Hematopoietic multipotent progenitor cell treated with erythropoietin and hydrocortisone succinate and interleukin-3 and kit ligand, for 4 days (in vitro differentiated cells): ENCODE results near the gene NOTCH3.

ENCODE experiments used
- DNase-seq: peaks from one replicate; pipeline ENCODE4 v3.0.0-alpha.2; 2015

The NOTCH3 gene

DNA sequence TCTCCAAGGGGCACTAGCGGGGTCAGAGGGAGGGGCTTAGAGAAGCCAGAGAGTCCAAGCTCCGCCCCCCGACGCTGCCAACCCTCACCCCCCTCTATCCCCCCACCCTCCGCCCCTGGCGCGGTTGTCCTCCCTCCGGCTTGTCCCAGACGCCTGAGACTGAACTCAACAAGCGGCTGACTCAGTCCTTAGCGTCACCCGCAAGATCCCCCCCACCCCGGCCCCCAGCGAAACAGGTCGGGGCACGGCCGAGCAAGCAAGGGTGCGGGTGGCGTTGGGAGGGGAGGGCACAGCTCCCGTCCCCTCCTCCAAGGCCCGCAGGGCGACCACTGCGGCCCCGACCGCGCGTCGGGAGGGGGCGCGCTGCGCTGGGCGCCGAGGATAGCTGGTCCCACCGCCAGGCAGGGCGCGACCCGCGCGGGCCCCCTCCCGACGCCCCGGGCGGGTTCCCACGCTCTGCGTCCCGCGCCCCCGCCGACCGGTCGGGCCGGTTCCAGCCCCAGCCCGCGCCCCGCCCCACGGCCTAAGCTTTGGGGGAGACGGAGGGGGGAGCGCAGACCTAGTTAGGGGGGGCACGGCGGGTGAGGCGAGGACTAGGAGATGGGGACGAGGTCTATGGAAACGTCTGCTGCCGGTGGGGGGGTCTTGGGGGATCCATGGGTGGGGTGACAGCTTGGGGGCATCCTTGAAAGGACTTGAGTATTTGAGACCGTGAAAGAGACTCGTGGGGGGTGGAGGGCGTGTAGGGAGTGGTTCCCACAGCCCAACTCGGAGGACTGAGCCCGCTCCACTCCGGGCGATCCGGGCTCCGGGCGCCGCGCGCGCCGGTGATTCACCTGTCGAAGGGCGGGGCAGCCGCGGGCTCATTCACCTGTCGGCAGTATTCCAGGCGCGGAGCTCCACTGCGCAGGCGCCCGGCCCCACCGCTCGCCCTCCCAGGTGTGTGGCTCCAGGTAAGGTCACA lies 5.1 kb downstream of the NOTCH3 start:
- DNase-seq, result peak; percentile 62

DNA sequence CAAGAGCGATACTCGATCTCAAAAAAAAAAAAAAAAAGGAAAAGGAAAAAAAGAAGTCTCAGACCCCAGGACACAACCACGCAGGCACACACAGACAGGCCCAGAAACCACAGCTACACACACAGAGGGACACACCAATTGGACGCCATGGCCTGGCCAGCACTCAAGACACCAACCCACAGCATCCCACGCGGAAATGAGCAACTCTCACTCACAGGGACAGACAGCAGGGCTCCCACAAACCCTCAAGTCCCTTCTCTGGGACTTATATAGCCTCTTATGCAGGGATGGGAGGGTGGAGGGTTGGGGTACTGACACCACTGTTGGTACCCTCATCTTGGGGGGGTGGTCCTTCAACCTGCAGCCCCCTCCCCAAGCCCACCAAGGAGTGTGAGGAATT lies 5.9 kb downstream of the NOTCH3 start:
- no peak for DNase-seq

DNA sequence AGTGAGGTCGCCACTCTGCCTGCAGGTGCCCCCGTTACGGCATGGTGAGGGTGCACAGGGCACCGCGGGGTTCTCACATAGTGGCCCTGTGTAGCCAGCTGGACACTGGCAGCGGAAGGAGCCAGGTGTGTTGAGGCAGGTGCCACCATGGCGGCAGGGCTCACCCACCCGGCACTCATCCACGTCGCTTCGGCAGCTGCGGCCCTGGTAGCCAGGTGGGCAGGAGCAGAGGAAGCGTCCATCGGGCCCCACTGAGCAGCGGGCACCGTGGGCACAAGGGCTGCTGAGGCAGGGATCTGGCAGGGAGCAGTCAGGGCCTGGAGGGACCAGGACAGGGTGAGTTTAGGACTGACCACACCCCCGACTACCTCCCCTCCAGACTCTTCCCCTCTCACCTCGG lies 8.8 kb downstream of the NOTCH3 start:
- DNase-seq, result no peak

DNA sequence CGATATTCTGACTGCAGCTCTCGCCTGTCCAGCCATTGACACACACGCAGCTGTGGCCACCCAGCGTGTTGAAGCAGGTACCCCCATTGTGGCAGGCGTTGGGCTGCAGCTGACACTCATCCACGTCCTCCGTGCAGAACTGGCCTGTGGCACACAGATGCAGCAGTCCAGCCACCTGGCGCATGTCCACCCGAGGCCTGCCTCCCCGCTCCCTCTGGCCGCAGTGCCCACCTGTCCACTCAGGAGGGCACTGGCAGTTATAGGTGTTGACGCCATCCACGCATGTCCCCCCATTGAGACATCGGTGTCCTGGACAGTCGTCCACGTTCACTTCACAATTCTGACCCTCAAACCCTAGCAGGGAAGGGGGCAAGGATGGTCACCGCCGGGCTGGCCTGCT lies 9.3 kb downstream of the NOTCH3 start:
- no peak for DNase-seq

DNA sequence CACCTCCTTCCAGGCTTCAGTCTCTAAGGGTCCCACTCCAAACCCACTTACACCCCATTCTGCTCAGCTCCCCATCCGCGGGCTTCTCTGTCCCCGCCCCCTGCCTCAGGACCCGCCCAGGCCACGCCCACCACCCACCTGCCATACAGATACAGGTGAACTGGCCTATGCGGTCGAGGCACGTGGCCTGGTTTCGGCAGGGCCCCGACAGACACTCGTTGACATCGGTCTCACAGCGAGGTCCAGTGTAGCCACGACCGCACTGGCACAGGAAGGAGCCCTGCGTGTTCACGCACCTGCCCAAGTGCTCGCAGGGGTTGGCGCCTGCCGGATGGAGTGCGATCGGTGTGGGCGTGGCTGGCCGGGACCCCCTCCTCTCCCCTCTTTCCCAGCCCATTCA lies 11.9 kb downstream of the NOTCH3 start:
- DNase-seq, result no peak

DNA sequence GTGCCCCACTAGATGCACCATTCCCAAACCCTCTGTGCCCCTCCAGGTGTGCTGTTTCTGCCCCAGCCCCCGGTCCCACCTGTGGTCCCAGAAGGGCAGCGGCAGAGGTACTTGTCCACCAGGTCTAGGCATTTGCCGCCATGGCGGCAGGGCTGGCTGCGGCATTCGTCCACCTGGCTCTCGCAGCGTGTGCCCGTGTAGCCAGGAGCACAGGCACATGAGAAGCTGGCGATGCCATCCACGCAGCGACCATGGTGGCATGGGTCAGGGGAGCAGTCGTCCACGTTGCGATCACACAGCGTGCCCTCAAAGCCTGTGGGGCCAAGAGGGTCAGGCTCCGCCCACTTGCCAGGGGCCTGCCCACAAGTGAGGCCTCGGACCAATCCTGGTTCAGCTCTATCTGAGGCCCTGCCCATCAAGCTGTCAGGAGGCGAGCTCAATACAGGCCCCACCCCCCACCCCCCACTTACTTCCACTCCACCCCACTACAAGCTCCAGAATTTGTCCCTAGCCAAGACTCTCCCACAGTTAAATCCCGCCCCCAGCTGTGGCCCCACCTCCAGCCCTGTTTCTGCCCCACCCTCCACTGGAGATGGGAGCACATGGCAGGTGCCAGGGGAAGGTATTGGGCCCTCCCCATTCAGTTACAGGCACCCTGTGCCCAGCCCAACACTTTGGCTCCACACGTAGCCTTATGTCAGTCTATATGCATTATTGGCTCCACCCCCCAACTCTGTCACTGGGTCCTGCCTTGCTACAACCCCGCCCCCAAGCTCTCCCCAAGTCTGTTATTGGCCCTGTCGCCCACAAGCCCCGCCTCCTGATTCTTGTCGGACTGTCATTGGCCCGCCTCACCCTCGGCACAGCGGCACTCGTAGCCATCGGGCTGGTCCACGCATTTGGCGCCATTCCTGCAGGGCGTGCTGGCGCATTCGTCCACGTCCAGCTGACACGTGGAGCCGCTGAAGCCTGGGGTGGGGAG lies 13.5 kb downstream of the NOTCH3 start:
- DNase-seq, result peak; percentile 54

DNA sequence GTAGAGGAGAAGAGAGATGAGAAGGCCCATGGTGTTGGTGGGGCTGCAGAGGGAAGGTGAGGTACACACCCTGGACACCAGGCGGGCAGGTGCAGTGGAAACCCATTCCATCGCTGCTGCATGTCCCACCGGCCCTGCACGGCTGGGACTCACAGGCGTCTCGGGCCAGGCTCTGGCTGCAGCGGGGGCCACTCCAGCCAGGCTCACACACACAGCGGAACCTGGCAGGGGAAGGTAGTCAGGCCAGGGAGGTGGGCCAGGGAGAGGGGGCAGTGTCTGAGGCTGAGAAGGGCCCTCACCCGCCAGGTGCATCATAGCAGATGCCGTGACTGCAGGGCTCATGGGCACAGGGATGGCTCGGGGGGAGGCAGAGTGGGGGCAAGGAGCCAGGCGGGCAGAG lies 15.6 kb downstream of the NOTCH3 start:
- DNase-seq, result no peak

DNA sequence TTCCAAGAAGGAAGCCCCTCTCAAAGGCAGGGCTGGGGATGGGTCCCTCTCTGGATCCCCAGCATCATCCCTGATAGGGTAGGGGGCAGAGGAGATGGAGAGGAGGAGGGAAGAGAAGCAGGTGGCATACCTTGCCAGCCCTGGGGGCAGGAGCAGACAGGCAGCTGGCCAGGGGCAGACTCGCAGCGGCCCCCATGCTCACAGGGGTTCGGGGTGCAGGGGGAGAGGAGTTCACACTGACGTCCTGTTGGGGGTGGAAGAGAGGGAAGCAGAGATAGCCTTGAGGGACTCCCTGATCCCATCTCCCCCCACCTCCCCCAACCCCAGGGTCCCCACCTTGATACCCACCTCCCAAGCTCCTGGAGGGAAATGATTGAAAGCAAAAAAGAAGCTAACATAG lies 16.0 kb downstream of the NOTCH3 start:
- no peak for DNase-seq

DNA sequence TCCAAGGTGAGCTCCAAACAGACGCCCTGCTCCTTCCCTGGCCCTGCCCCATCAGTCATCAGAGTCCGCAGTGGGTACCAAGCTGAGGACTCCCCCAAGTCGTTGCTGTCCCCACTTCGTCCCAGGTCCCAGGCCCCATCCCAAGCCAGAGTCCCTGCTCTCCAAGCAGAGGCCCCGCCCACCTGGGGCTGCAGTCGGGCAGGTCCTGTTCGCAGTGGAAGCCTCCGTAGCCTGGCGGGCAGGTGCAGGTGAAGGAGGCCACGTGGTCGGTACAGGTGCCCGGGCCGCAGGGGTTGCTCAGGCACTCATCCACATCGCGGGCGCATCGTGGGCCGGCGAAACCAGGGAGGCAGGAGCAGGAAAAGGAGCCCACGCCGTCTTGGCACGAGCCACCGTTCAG lies 19.4 kb downstream of the NOTCH3 start:
- no peak for DNase-seq

DNA sequence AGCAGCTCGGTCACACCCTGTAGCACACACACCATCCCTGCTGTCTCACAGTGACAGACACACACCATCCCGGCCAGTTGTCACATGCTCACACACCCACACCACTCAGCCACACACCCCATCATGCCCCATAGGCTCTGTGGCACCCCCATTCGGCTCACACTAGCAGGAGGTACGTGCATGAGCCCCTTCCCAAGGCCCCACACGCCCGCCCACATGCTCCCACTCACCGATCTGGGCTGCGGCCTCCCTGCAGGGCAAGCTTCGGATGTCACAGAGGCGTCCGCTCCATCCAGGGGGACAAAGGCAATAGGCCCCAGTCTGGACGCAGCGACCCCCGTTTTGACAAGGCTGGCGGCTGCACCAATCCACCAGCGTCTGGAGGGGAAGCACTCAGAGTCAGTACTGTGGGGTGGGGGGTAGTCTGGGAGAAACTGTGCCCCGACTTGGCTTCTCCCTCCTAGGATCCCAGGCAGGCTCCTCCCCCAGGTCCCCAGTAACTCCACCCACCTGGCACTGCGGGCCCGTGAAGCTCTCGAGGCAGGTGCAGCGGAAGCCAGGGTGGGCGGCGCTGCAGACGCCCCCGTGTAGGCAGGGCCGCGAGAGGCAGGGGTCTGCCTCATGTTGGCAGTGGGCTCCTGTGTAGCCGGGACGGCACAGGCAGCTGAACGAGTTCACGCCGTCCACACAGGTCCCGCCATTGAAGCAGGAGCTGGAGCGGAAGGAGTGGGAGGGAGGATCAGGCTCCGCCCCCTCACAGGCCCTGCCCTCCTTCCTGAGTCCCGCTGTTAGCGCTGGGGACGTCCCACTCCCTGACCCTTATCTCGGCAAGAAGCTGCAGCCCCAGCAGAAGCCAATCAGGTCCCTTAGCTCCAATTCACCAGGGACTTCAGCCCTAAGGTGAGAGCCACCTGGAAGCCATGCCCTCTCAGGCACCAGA lies 20.1 kb downstream of the NOTCH3 start:
- peak; percentile 63 for DNase-seq

DNA sequence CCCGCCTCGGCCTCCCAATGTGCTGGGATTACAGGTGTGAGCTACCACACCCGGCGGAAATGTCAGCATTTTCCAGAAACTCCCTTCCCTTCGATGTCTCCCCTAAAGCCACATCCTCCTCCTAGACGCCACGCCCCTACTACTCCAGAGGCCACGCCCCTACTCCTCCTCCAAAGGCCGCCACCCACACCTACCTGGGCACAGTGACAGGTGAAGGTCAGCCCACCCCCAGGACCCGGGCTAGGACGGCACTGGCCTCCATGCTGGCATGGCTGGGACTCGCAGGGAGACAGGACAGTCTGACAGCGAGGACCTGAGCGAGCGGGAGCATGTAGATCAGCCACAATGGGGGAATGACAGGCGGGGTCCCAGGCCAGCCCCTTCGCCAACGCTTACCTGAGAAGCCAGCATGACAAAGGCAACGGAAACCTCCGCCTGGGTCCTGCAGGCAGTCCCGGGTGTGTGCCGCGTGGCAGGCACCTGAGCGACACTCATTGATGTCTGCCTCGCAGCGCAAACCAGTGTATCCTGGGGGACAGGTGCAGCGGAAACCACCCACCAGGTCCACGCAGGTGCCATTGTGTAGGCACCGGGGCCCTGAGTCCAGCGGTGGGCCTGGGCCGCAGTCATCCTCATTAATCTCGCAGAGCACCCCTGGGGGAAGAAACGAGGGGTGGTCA lies 22.0 kb downstream of the NOTCH3 start:
- no peak for DNase-seq

DNA sequence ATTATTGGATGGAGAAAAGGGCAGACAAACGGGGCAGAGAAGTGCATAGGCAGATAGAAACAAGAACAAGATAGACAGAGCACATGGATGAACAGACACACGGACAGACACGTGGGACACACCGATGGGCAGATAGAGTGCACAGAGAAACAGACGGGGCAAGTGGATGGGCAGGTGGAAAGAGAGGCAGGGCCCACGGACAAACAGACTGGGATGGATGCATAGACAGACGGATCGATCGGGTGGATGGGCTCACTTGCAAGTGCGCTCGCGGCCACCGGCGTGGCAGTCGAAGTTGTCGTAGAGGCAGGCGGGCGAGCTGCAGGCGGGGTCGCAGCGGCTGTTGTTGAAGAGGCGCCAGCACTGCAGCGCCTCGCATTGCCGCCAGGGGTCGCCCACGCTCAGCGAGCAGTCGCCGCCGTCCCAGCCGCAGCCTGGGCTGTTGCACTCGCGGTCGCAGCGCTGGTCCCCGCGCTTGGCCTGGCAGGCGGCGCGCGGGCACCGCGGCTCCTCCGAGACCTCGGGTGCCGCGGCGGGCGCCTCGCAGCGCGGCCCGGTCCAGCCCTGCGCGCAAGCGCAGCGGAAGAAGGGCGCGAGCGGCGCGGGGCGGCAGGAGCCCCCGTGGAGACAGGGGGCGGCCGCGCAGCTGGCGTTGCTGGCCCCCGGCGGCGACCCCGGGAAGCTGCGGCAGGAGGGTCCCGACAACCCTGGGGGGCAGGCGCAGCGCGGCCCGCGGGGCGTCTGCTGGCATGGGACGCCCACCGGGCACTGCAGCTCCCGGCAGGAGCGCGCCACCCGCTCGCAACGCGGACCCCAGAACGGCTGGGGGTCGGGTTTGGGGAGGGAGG lies 23.3 kb downstream of the NOTCH3 start:
- peak; percentile 93 for DNase-seq

DNA sequence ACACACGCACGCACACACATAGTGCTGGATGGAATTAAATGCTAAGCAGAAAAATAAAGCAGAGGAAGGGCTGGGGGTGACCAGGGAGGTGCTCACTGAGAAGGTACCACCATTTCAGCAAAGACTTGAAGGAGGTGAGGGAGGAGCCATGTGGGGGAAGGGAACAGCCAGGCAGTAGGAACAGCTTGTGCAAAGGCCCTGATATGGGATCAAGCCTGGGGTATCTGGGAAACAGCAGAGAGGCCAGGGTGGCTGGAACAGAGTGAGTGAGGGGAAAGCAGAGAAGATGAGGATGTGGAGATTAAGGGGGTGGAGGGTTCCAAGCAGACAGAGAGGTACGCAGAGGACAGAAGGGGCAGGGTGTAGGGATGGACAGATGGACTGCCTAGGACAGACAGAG lies 25.2 kb downstream of the NOTCH3 start:
- DNase-seq, result no peak

DNA sequence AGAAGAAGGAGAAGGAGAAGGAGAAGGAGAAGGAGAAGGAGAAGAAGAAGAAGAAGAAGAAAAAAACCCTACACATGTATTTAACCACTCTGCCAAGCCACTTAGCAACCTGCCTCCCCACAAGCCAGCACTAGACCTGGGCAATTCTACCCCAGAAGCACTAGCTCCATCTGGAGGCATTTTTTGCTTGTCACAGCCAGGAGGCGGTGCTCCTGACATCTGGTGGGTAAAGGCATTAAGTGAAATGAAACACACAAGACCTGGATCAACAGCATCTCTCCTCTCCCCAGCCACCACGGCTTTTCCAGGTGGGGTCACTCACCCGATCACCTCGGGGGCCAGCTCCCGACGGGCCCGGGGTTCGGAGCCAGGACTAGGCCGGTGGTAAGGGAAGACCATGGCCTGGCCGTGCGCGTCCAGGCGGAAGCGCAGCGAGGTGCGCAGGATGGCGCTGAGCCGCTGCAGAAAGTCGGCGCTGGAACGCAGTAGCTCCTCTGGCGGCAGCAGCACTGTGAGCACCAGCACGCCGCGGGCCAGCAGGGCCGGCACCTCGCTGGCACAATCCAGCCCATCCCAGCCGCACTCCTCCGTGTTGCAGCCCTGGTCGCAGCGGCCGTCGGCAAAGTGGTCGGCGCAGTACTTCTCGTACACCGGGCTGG lies 26.9 kb downstream of the NOTCH3 start:
- peak; percentile 79 for DNase-seq

DNA sequence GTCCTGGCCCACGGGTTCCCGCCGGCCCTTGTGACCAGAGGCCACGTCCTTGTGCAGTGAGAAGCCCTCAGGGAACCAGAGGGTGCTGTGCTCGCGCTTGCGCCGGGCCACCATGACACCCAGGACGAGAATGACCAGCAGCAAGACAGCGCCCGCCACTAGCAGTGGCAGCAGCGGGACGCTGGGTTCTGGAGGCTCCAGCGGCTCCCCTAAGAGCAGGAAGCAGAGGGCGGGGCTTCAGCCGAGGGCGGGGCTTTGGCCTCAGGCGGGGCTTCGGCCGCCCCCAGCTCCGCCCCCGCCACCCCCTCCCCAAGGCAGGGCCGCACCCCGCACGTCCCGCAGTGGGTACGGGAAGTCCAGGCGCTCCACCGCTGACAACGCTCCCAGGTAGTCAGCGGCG lies 30.4 kb downstream of the NOTCH3 start:
- DNase-seq, result no peak

DNA sequence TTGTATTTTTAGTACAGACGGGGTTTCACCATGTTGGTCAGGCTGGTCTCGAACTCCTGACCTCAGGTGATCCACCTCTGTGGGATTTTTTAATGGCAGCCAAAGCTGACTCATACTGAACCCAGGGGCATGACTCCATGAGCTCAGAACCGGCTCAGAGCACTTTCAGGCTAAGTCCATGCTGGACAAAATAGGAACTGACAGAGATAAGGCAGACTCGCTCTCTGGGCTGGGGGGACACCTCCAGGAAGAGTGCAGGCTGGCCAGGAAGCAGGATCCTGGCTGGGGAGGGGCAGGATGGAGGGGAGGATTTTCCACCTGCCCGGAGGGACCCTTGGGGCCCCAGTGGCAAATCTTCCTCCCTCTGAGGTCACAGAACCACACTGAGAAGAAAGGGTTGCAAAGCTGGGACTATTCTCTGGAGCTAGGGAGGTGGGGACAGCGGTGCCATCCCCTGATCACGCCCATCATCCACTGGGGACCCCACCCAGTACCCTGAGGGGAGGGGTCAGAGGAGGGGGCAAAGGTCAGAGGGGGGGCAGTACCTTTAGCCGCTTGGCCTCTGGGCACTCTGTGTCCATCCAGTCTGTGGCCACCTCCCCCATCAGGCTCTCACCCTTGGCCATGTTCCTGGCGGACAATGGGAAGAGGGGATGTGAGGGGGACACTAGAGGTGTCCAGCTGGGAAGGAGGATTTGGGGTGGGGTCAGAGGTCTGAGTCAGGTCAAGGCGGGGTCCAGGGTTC lies 31.1 kb downstream of the NOTCH3 start:
- DNase-seq, result no peak

DNA sequence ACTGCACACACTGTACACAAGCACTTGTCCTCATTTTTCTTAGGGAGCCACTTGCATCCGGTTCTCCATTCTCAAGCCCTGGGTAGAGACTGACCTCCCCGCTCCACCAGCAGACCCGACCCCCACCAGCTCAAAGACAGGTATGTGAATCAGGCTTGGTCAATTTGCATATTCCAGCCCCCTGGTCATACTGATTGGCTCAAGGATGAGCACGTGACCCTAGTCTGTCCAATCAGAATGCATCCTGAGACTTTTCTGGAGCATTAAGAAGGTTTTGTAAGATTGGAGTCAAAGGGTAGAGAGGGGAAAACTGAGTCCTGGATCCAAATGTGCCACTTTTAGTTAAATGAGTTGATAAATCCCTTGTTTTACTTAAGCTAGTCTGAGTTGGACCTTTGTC lies 34.1 kb downstream of the NOTCH3 start:
- no peak for DNase-seq

DNA sequence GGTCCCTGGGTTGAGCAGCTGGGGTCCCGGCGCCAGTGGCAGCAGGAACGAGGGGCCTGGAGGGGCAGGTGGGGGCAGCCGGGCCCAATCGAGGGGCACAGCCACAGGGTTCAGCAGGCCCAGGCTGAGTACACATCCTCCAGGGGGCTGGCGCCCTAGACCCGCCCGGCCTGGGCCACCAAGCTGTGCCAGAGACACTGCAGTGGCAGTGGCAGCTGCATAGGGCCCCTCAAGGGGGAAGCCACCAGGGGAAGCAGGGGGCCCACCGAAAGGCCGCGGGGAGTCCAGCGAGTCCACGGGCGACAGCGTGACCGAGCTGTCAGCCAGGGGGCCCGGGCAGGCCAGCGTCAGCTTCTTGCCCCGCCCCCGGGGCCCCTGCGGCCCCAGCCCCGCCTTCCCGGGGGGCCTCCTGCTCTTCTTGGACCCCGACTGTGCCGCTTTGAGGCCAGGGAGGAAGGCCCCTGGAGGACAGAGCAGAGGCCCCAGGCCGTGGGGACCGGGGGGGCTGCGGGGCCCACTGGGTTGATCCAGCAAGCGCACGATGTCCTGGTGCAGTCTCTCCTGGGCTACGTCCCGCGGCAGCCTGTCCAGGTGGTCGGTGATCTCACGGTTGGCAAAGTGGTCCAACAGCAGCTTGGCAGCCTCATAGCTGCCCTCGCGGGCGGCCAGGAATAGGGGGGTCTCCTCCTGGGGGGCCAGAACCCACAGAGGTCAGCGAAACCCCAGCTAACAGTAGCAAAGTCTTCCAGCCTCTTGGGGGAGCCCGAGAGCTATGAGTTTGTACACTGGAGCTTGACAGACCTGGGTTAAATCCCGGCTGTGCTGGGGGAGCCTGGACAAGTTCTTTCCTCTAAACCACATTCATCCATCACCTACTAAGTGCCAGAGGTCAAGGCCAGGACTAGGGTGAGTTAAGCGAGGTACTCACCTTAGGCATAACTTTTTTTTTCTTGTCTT lies 39.5 kb downstream of the NOTCH3 start:
- no peak for DNase-seq
